GM20000 (cell line): ENCODE measurements around the gene MAGI1.

ENCODE experiments used
- DNase-seq: peaks from one replicate; pipeline ENCODE4 v3.0.0; 2012; ENCODE audit warnings: low spot score
- TF ChIP-seq, protein P1 (sequence below): IDR thresholded peaks from 2 replicates; pipeline ENCODE4 v1.5.1; 2012; ENCODE audit warnings: mild to moderate bottlenecking, control low read depth; ENCODE audit errors: extremely low read depth, missing control alignments

Gene MAGI1

DNA sequence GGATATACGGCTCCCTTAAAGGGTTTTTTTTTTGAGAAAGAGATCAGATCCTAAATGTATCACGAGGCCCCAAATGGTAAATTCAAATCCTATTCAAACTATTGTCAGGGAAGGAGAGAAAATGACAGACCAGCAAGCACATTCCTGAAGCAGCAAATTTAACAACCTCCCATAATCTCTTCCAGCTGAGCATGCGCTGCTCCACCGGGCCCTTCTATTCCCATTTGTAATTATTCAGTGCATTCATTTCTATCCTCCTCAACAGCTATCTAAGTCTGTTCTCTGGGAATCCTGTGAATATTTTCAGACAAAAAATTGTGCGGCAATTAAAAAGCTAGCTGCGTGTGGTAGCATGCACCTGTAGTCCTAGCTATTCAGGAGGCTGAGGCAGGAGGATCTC is 43.2 kb downstream of the MAGI1 start:
- no peak for DNase-seq
- TF ChIP-seq, protein P1, sequence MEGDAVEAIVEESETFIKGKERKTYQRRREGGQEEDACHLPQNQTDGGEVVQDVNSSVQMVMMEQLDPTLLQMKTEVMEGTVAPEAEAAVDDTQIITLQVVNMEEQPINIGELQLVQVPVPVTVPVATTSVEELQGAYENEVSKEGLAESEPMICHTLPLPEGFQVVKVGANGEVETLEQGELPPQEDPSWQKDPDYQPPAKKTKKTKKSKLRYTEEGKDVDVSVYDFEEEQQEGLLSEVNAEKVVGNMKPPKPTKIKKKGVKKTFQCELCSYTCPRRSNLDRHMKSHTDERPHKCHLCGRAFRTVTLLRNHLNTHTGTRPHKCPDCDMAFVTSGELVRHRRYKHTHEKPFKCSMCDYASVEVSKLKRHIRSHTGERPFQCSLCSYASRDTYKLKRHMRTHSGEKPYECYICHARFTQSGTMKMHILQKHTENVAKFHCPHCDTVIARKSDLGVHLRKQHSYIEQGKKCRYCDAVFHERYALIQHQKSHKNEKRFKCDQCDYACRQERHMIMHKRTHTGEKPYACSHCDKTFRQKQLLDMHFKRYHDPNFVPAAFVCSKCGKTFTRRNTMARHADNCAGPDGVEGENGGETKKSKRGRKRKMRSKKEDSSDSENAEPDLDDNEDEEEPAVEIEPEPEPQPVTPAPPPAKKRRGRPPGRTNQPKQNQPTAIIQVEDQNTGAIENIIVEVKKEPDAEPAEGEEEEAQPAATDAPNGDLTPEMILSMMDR: no peak

DNA sequence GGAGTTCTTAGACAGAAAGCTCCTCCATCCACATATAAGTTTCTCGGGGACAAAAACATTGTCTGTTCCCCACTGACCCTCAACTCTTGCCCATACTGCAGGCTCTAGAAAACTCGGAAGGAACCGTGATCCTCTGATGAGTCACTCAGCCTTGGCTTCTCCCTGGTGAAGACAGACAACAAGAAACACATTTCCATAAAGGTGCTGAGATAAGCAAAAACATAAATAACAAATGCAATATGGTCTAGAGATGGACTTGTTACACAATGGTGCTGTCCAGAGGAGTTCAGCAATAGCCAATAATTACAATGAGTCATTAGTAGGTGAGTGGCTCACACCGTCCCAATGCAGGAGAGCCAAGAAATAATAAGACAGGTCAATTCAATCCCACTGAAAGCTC is 43.7 kb downstream of the MAGI1 start:
- DNase-seq: no peak
- TF ChIP-seq, protein P1: no peak

GRCh38 chr3:65993134-65993900 is 45.4 kb downstream of the MAGI1 start:
- DNase-seq: no peak
- TF ChIP-seq, protein P1: no peak

DNA sequence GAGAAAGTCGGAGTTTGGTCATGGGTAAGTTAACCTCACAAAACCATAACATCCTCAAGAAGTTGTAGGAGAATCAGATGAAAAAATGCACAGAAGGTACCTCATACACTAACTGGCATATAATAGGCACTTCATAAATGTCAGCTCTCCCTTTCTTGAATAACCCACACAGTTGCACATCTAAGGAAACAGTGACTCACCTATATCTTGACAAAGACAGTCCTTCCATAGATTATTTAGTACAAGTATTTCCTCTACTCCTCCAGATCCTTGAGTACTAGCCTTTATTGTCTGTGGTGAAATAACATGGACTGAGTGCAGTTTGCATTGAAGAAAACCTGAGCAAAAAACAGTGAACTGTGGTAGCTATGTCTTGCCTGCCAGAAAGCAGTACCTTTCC is 46.6 kb downstream of the MAGI1 start:
- TF ChIP-seq, protein P1: no peak
- no peak for DNase-seq

DNA sequence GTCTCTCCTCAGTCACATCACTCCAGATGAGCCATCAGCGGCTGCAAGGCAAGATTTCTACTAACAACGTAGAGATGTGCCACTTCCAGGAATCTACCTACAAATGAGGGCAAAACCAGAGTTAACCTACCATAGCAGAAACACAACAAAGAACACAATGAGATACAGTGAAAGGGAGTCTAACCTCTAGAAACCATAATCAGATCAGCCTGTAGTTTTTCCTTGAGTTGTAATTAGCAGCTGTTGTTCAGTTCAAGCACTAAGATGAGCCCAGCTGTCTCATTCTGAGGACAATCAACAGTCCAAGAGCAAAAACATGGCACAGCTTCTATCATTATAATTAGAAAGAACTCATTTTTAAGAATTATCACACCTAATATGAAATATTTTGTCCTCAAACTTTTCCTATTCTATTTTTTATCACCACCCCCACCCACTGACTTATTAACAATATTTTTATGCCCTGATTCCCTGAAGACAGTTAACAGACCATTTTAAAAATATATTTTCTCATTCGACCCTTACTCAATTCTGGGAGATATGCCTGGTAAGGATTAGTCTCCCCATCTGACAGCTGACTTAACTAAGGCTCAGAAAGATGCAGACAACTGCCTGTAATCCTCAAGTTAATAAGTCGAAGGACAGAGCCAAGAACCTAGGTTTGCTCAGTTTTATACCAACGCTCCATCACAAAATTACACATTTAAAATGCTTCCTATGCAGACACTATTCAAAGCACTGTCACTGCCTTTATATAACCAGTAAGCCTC is 50.1 kb downstream of the MAGI1 start:
- DNase-seq: no peak
- TF ChIP-seq, protein P1: no peak

GRCh38 chr3:65986285-65986684 is 52.4 kb downstream of the MAGI1 start:
- TF ChIP-seq, protein P1: no peak
- no peak for DNase-seq

- TF ChIP-seq, protein P1: no peak
- DNase-seq: no peak
These were observed 53.7 kb downstream of the MAGI1 start for GRCh38 chr3:65984975-65985374.
